ENCODE measurements around the gene MYD88. TPM values are rescaled to one million over a fixed set of nuclear protein-coding genes. Genes with fewer than 3 reads are reported as not detected.

MYD88 gene
- total RNA-seq, 1 experiment from 2014 or later = 14.8 TPM

GRCh38 chr3:38157117-38157516 lies 18.7 kb downstream of the MYD88 start (continued):
- no peak for TF ChIP-seq ZBTB33 (IDR thresholded peaks at IDR 0.05; ENCODE audit: extremely low read depth, insufficient replicate concordance, low read length)
- no peak for TF ChIP-seq EZH2 (IDR thresholded peaks at IDR 0.05)

GRCh38 chr3:38157595-38157994 lies 19.1 kb downstream of the MYD88 start:
- CTCF ChIA-PET = no interaction called here
- Histone ChIP-seq H2AFZ (ENCODE audit: low read depth, low read length, poor library complexity, severe bottlenecking) (no peak overlapping the region), H3K27me3 (ENCODE audit: insufficient read depth, low read length) (no peaks in the 10 kb centered on the region), H3K9ac (ENCODE audit: low read length) (no peak overlapping the region), H3K9me2 (ENCODE audit: insufficient read depth) (no peaks in the 10 kb centered on the region), H3K4me3 (replicated peaks in 1 of 2; ENCODE audit: low read depth in 1 of 2, low read length in 2 of 2) (no peak overlapping the region), H3K36me3 (ENCODE audit: control insufficient read depth in 1 of 2, insufficient read depth in 2 of 2, low read length in 2 of 2) (no peaks in the 10 kb centered on the region), H4K20me1 (ENCODE audit: insufficient read depth) (no peaks in the 10 kb centered on the region), H3K79me2 (ENCODE audit: insufficient read depth, low read length) (no peaks in the 10 kb centered on the region), H3K4me2 (ENCODE audit: low read length) (no peak overlapping the region), H3K9me3 (ENCODE audit: control insufficient read depth in 1 of 2, insufficient read depth in 1 of 2, low read depth in 1 of 2, low read length in 2 of 2) (no peaks in the 10 kb centered on the region), H3K4me1 (ENCODE audit: control insufficient read depth in 1 of 2, insufficient read depth in 2 of 2, low read length in 2 of 2) (peaks cover 6 to 12% of the 10 kb centered on the region in 2 experiments; a peak in 2 of 4 replicates), H3K27ac (ENCODE audit: low read depth, low read length) (no peak overlapping the region)
- ATAC-seq = no peak
- POLR2A ChIA-PET = interaction anchor here (1.8 kb wide), 1 partner anchor 21 kb away, joined by 5 read pairs; the partner anchor contains the start of gene ACAA1
- intact Hi-C loops (cut with micrococcal nuclease) = no loop called here
- no peak for DNase-seq (ENCODE audit: low read depth, low spot score)
- RAD21 ChIA-PET (ENCODE audit: low non-redundant PET in 1 of 2, low total read pairs in 2 of 2, uncharacterized antibody in 2 of 2, unreplicated experiment in 2 of 2) = no interaction called here
- TF ChIP-seq RAD21 (IDR thresholded peaks at IDR 0.05; ENCODE audit: low read depth) = no peak
- no TSS peak for BruUV-seq (replicated peaks)

- H3K27ac ChIP-seq (ENCODE audit: low read depth, low read length) = no peak overlapping the region
- no TSS peak for BruUV-seq (replicated peaks)
- H3K27me3 ChIP-seq (ENCODE audit: insufficient read depth, low read length) = no peaks in the 10 kb centered on the region
- DNase-seq (ENCODE audit: low read depth, low spot score) = no peak
- CTCF ChIA-PET = no interaction called here
- no peak overlapping the region for H3K4me3 ChIP-seq (replicated peaks in 1 of 2; ENCODE audit: low read depth in 1 of 2, low read length in 2 of 2)
- H3K4me1 ChIP-seq (ENCODE audit: control insufficient read depth in 1 of 2, insufficient read depth in 2 of 2, low read length in 2 of 2) = peaks cover 6 to 13% of the 10 kb centered on the region in 2 experiments; a peak in 2 of 4 replicates
- H3K79me2 ChIP-seq (ENCODE audit: insufficient read depth, low read length) = no peaks in the 10 kb centered on the region
- no peak overlapping the region for H3K9ac ChIP-seq (ENCODE audit: low read length)
- H4K20me1 ChIP-seq (ENCODE audit: insufficient read depth) = no peaks in the 10 kb centered on the region
- H2AFZ ChIP-seq (ENCODE audit: low read depth, low read length, poor library complexity, severe bottlenecking) = no peak overlapping the region
- POLR2A ChIA-PET = interaction anchor here (1.8 kb wide), 1 partner anchor 22 kb away, joined by 5 read pairs; the partner anchor contains the start of gene ACAA1
- H3K9me3 ChIP-seq (ENCODE audit: control insufficient read depth in 1 of 2, insufficient read depth in 1 of 2, low read depth in 1 of 2, low read length in 2 of 2) = no peaks in the 10 kb centered on the region
- H3K36me3 ChIP-seq (ENCODE audit: control insufficient read depth in 1 of 2, insufficient read depth in 2 of 2, low read length in 2 of 2) = no peaks in the 10 kb centered on the region
- no peaks in the 10 kb centered on the region for H3K9me2 ChIP-seq (ENCODE audit: insufficient read depth)
- intact Hi-C loops (cut with micrococcal nuclease) = no loop called here
- no peak for ATAC-seq
- no peak overlapping the region for H3K4me2 ChIP-seq (ENCODE audit: low read length)
- RAD21 ChIA-PET (ENCODE audit: low non-redundant PET in 1 of 2, low total read pairs in 2 of 2, uncharacterized antibody in 2 of 2, unreplicated experiment in 2 of 2) = no interaction called here
- no peak for TF ChIP-seq TCF7L2 (IDR thresholded peaks at IDR 0.05; ENCODE audit: borderline replicate concordance, extremely low read depth, insufficient read depth, insufficient read length)
- no peak for TF ChIP-seq SIN3A (IDR thresholded peaks at IDR 0.05; ENCODE audit: low read depth)
- no peak for TF ChIP-seq EGR1 (IDR thresholded peaks at IDR 0.05; ENCODE audit: low read depth)
- TF ChIP-seq ZBTB33 (IDR thresholded peaks at IDR 0.05; ENCODE audit: extremely low read depth, insufficient replicate concordance, low read length) = no peak
- no peak for TF ChIP-seq POLR2A (IDR thresholded peaks at IDR 0.05; ENCODE audit: borderline replicate concordance, extremely low read depth, insufficient read depth, insufficient read length)
- TF ChIP-seq ELF1 (IDR thresholded peaks at IDR 0.05; ENCODE audit: borderline replicate concordance, low read depth) = no peak
- no peak for TF ChIP-seq POLR2AphosphoS5 (IDR thresholded peaks at IDR 0.05; ENCODE audit: low read depth, low read length)
- no peak for TF ChIP-seq CBX3 (IDR thresholded peaks at IDR 0.05; ENCODE audit: low read depth)
- no peak for TF ChIP-seq CTCF (IDR thresholded peaks at IDR 0.05 in 2 of 3, conservative IDR thresholded peaks at IDR 0.05 in 1 of 3; ENCODE audit: borderline replicate concordance in 1 of 3, insufficient read depth in 1 of 3, low read depth in 2 of 3, low read length in 2 of 3)
- no peak for TF ChIP-seq ZNF274 (IDR thresholded peaks at IDR 0.05; ENCODE audit: low read depth, low read length)
Measured at GRCh38 chr3:38158472-38158871, 20.0 kb downstream of the MYD88 start.
